Osteocyte (in vitro differentiated cells): Measurements from ENCODE around the gene UNC80. TPM values are rescaled to one million over a fixed set of nuclear protein-coding genes. Genes with fewer than 3 reads are reported as not detected.

Experiments used
- DNase-seq: peaks from one replicate; pipeline ENCODE4 v3.0.0; 2021; ENCODE audit warnings: mixed read lengths; ENCODE audit not compliant: unreplicated experiment; ENCODE audit errors: extremely low spot score
- H3K27ac Mint-ChIP-seq: one replicate; pipeline ENCODE4 v1.8.0; 2021; ENCODE audit warnings: mild to moderate bottlenecking, mixed read lengths; ENCODE audit not compliant: unreplicated experiment
- H3K27me3 Mint-ChIP-seq: one replicate; pipeline ENCODE4 v1.8.0; 2021; ENCODE audit warnings: mixed read lengths; ENCODE audit not compliant: unreplicated experiment
- H3K36me3 Mint-ChIP-seq: one replicate; pipeline ENCODE4 v1.8.0; 2021; ENCODE audit warnings: mixed read lengths; ENCODE audit not compliant: unreplicated experiment
- H3K4me1 Mint-ChIP-seq: one replicate; pipeline ENCODE4 v1.8.0; 2021; ENCODE audit warnings: mixed read lengths; ENCODE audit not compliant: unreplicated experiment
- H3K4me3 Mint-ChIP-seq: one replicate; pipeline ENCODE4 v1.8.0; 2021; ENCODE audit warnings: mild to moderate bottlenecking, moderate library complexity, mixed read lengths; ENCODE audit not compliant: unreplicated experiment
- H3K9me3 Mint-ChIP-seq: one replicate; pipeline ENCODE4 v1.8.0; 2021; ENCODE audit warnings: mixed read lengths; ENCODE audit not compliant: unreplicated experiment
- total RNA-seq: library from RNA; stranded (reverse); gene quantifications from 2 replicates; pipeline ENCODE4 v1.2.1, GENCODE V29; 2021
- TF ChIP-seq, protein P1 (sequence below): fragments of 200-600 bp; sonication (generic); IDR thresholded peaks from 2 replicates; pipeline ENCODE4 v1.5.0; 2021; ENCODE audit warnings: antibody characterized with exemption, mild to moderate bottlenecking, moderate library complexity

The UNC80 gene
- total RNA-seq, 1 donor from 2014 or later = not detected

DNA sequence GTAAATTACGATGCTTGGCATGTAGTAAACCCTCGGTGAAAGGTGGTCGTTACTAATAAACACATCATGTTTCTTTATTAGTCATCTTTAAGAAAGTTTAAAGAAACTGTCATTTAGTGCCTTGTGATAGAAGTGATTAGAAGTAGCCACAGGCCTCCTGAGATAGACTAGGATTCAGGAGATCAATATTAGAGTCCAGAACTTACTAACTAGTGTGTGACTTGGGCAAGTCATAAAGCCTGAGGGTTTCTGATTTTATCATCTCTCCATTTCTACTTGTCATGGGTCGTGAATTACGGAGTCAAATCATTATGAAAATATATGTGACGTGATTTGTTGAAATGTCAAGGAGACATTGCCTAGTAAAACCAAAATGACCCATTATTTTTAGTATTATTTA lies 237.5 kb downstream of the UNC80 start:
- Mint-ChIP-seq H3K4me1 (peaks cover 6% of the 10 kb centered on the region), H3K27me3 (no peaks in the 10 kb centered on the region), H3K4me3 (no peak overlapping the region), H3K9me3 (no peaks in the 10 kb centered on the region), H3K27ac (no peak overlapping the region), H3K36me3 (peaks cover 22% of the 10 kb centered on the region)
- DNase-seq = no peak
- TF ChIP-seq, protein P1, sequence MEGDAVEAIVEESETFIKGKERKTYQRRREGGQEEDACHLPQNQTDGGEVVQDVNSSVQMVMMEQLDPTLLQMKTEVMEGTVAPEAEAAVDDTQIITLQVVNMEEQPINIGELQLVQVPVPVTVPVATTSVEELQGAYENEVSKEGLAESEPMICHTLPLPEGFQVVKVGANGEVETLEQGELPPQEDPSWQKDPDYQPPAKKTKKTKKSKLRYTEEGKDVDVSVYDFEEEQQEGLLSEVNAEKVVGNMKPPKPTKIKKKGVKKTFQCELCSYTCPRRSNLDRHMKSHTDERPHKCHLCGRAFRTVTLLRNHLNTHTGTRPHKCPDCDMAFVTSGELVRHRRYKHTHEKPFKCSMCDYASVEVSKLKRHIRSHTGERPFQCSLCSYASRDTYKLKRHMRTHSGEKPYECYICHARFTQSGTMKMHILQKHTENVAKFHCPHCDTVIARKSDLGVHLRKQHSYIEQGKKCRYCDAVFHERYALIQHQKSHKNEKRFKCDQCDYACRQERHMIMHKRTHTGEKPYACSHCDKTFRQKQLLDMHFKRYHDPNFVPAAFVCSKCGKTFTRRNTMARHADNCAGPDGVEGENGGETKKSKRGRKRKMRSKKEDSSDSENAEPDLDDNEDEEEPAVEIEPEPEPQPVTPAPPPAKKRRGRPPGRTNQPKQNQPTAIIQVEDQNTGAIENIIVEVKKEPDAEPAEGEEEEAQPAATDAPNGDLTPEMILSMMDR = no peak

DNA sequence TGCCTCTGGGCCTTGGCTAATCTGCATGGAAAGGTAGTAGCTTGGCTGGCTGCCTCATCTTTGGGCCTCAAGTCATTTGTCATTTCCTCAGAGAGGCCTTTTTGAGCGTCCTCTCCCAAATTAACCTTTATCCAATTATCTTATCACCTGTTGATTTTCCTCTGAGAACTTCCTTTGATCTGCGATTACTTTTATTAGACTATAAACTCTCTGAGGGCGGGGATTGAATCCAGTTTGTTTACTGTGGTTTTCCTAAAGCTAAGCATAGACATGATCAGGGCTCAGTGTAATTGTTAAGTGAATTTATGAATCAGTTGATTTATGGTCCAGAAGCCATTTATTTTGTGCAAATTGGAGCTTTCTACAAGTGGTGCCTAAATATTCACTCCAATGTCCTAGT lies 238.3 kb downstream of the UNC80 start:
- DNase-seq = no peak
- Mint-ChIP-seq H3K36me3 (peaks cover 25% of the 10 kb centered on the region), H3K27ac (no peak overlapping the region), H3K4me3 (no peak overlapping the region), H3K27me3 (no peaks in the 10 kb centered on the region), H3K4me1 (peaks cover 2% of the 10 kb centered on the region), H3K9me3 (no peaks in the 10 kb centered on the region)
- TF ChIP-seq, protein P1 = no peak

DNA sequence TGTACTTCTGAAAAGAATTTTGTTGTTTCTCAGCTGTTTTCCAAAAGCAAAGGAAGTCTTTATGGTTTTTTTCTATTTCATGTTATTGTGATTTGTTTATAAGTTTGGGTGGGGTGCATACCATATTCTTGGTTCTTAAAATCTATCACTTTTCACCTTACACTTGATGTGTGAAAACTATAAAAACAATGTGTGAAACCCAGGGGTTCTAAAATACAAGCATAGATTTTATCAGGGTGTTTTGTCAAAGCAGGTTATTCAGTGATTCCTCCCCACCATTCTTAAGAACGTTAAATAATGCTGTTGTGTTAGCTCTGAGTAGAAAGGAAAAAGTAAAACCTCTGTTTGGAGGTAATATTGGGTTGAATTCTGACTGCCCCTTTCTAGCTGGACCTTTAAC lies 248.5 kb downstream of the UNC80 start:
- H3K36me3 Mint-ChIP-seq = peaks cover 51% of the 10 kb centered on the region
- H3K27me3 Mint-ChIP-seq = no peaks in the 10 kb centered on the region

DNA sequence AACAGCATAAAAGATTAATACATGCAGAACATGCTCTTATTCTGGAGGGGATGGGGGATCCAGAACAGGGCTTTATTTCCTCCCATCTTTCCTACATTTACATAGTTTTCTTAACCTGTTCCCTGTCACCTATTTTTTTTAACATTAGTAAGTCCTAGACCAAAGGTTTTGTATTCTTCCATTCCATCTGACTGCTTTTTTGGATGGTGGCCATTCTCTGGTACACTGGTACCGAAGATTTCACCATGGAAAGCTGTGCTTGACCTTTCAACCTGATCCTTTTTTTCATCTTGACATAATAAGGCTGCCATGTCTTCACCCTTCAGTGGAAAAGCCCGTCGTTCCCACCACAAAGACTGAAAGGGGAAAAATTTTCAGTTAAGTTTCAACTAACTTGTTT lies 251.2 kb downstream of the UNC80 start:
- Mint-ChIP-seq H3K4me1 (no peaks in the 10 kb centered on the region), H3K27me3 (no peaks in the 10 kb centered on the region), H3K27ac (no peak overlapping the region), H3K4me3 (no peak overlapping the region), H3K9me3 (no peaks in the 10 kb centered on the region), H3K36me3 (peaks cover 47% of the 10 kb centered on the region)
- TF ChIP-seq, protein P1 = no peak
- no peak for DNase-seq

More for the DNA sequence above, 248.5 kb downstream of the UNC80 start:
- TF ChIP-seq, protein P1 = no peak
- no peaks in the 10 kb centered on the region for H3K4me1 Mint-ChIP-seq
- H3K4me3 Mint-ChIP-seq = no peak overlapping the region
- no peak for DNase-seq
- no peak overlapping the region for H3K27ac Mint-ChIP-seq
- no peaks in the 10 kb centered on the region for H3K9me3 Mint-ChIP-seq

DNA sequence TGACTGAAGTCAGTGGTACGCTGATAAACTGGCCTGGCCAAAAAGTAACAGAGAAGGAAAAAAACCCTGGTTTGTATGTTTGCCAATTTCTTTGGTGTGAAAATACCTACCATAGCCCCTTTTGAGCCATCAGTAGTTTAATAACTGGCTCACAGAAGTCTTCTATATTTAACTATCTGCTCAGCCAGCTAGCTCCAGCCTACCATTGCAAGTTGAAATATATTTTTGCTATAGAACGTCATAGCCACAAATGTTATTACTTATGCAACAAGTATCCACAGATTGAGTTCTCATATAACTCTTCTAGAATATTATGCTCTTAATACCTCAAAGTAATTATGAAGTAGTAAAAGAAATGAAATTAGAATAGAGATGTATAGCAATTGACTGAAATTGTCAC lies 256.0 kb downstream of the UNC80 start:
- Mint-ChIP-seq H3K4me1 (no peaks in the 10 kb centered on the region), H3K27ac (no peak overlapping the region), H3K4me3 (no peak overlapping the region), H3K27me3 (no peaks in the 10 kb centered on the region), H3K36me3 (peaks cover 44% of the 10 kb centered on the region), H3K9me3 (no peaks in the 10 kb centered on the region)
- TF ChIP-seq, protein P1 = no peak
- DNase-seq = no peak
